GM12801 (cell line): Measurements from ENCODE around the gene JOSD1.

Experiments used
- CTCF ChIP-seq: IDR thresholded peaks from one replicate; pipeline ENCODE4 v1.5.1; 2011; ENCODE audit warnings: control low read depth; ENCODE audit not compliant: insufficient read length; ENCODE audit errors: extremely low read depth

Gene JOSD1

DNA sequence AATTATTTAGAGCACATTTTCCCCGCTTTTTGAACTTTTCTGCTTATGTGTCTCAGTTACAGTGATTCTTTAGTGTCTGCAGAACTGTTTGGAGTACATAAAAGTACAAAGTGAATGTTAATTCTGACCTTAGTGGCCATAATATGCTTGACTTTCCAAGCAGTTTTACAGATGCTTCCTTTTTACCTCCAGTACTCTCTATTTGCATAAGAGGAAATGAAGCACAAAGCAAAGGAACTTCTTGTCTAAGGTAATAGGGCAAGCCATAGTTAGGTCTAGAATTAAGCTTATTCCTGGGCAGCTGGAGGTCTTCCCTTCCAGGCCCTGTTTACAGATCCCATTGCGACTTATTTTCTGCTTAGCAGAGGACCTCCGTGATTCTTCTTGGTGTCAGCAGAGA, 8.6 kb upstream of the JOSD1 start:
- TF ChIP-seq CTCF = no peak

- TF ChIP-seq CTCF = no peak
Observed at GRCh38 chr22:38707984-38708383, 7.2 kb upstream of the JOSD1 start.

- TF ChIP-seq CTCF = no peak
Observed at GRCh38 chr22:38707346-38707745, 6.6 kb upstream of the JOSD1 start.

DNA sequence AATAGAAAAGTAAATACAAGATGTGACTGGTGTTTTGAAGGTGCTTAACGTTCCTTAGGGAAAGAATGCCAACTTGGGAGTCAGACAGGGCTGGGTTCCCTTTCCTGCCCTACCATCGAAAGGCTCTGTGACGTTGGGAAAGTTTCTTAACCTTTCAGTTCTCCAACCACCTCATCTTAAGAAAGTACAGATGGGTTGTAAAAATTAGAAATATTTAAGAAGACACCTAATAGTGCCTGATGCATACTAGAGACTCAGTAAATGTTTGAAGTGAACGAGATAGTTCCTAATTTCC, 6.1 kb upstream of the JOSD1 start:
- TF ChIP-seq CTCF = no peak

- no peak for TF ChIP-seq CTCF
Observed at GRCh38 chr22:38706101-38706900, 5.6 kb upstream of the JOSD1 start.

DNA sequence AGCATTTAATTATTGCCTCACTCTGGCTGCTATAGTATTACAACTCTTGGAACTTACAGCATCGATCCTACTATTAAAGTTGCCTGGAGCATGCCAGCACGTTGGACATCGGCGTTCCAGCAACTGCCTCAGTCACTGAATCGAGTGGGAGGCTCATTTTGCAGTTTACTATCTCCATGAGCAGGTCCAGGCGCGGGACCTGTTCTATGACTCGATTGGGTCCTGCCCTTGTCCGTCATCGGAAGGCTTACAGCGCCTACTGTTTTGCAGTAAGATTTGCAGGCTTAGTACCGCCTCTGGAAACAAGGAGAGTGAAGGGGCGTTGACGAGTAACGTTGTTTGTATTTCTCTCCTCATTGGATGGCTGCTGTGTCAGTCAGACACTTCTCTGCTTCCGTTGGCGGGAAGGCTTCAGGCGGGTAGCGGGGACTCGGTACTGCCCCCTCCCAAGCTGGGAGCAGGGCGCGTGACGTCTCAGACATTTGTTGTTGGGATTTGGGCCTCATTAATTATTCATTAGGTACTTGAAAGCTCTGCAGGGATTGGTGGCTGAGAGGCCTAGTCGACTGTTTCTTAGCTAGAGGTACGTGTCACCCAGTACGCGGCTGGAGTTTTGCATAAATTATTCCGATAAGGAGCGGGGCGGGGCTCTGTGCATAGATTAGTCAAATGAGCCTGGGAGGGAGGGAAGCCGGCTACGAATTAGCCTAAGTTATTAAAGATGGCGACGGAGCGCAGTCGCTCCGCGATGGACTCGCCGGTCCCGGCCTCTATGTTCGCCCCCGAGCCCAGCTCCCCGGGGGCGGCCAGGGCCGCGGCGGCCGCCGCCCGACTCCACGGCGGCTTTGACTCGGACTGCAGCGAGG, 4.7 kb upstream of the JOSD1 start, which contains the start of gene GTPBP1:
Gene GTPBP1, plus strand, starts transcription at position 710 of the 866 bp plus-strand sequence. Its CDS starts 12 bp downstream, at position 722.
- no peak for TF ChIP-seq CTCF

GRCh38 chr22:38704654-38705234, 4.0 kb upstream of the JOSD1 start:
- no peak for TF ChIP-seq CTCF
